CD14-positive monocyte (primary cell): ENCODE data around the gene RNF44. TPM values are rescaled to one million over a fixed set of nuclear protein-coding genes. Genes with fewer than 3 reads are reported as not detected.

Experiments
- DNase-seq, 3 donors: peaks; one replicate each; pipeline ENCODE4 v3.0.0-alpha.2; 2011 to 2022
- H2AFZ ChIP-seq: 2 replicates; pipeline ENCODE4 v1.6.0; 2012; ENCODE audit warnings: mild to moderate bottlenecking, low read depth, low read length, inconsistent platforms; ENCODE audit not compliant: insufficient read depth, poor library complexity, severe bottlenecking
- H3K27ac ChIP-seq, 2 donors: 1 replicate in 1 of 2; 2 replicates in 1 of 2; pipeline ENCODE4 v1.5.1; 2012 to 2013; ENCODE audit warnings: low read length in 2 of 2, control low read depth in 1 of 2, inconsistent platforms in 1 of 2, low read depth in 1 of 2, mild to moderate bottlenecking in 1 of 2
- H3K27me3 ChIP-seq, 2 donors: one replicate each; pipeline versions ENCODE4 v1.6.0 to v1.6.1; 2011 to 2013; ENCODE audit warnings: low read length in 2 of 2; ENCODE audit not compliant: control insufficient read depth in 2 of 2, insufficient read depth in 2 of 2
- H3K36me3 ChIP-seq, 2 donors: replicated peaks in 1 of 2; 1 replicate in 1 of 2; 2 replicates in 1 of 2; pipeline versions ENCODE4 v1.5.1 to v1.6.1; 2012 to 2013; ENCODE audit warnings: low read length in 2 of 2, control low read depth in 1 of 2, inconsistent platforms in 1 of 2, mild to moderate bottlenecking in 1 of 2; ENCODE audit not compliant: insufficient read depth in 2 of 2, control insufficient read depth in 1 of 2
- H3K4me1 ChIP-seq, 2 donors: 1 replicate in 1 of 2; 2 replicates in 1 of 2; pipeline versions ENCODE4 v1.5.1 to v1.6.1; 2012 to 2013; ENCODE audit warnings: low read length in 2 of 2, control low read depth in 1 of 2, inconsistent platforms in 1 of 2, mild to moderate bottlenecking in 1 of 2, moderate library complexity in 1 of 2; ENCODE audit not compliant: insufficient read depth in 2 of 2, control insufficient read depth in 1 of 2
- H3K4me2 ChIP-seq: replicated peaks from 2 replicates; pipeline ENCODE3; 2012; ENCODE audit warnings: low read length, moderate library complexity, mild to moderate bottlenecking; ENCODE audit not compliant: poor library complexity, severe bottlenecking; ENCODE audit errors: extremely low read depth
- H3K4me3 ChIP-seq, 3 experiments: fragments of 200-600 bp in 1 of 3; sonication (generic) in 1 of 3; replicated peaks in 1 of 3; 1 replicate in 2 of 3; 2 replicates in 1 of 3; pipeline ENCODE4 v1.5.1; 2011 to 2013; ENCODE audit warnings: low read length in 3 of 3, mild to moderate bottlenecking in 3 of 3, control low read depth in 2 of 3, low read depth in 2 of 3, inconsistent platforms in 1 of 3, moderate library complexity in 1 of 3
- H3K79me2 ChIP-seq: 2 replicates; pipeline ENCODE4 v1.6.0; 2012; ENCODE audit warnings: mild to moderate bottlenecking, control low read depth, inconsistent platforms, low read length, moderate library complexity; ENCODE audit not compliant: insufficient read depth
- H3K9ac ChIP-seq: 2 replicates; pipeline ENCODE4 v1.6.0; 2017; ENCODE audit warnings: low read length, mild to moderate bottlenecking; ENCODE audit not compliant: insufficient read depth, poor library complexity, severe bottlenecking
- H3K9me3 ChIP-seq, 2 donors: replicated peaks in 1 of 2; 1 replicate in 1 of 2; 2 replicates in 1 of 2; pipeline versions ENCODE4 v1.5.1 to v1.6.1; 2012 to 2013; ENCODE audit warnings: low read length in 2 of 2, control low read depth in 1 of 2; ENCODE audit not compliant: control insufficient read depth in 1 of 2, insufficient read depth in 1 of 2
- H4K20me1 ChIP-seq: 2 replicates; pipeline ENCODE4 v1.6.0; 2012; ENCODE audit warnings: mild to moderate bottlenecking, low read length, control low read depth, moderate library complexity; ENCODE audit not compliant: insufficient read depth
- H3K27ac Mint-ChIP-seq, 7 donors: one replicate each; pipeline ENCODE4 v1.8.0; 2020; ENCODE audit warnings: mild to moderate bottlenecking in 7 of 7, mixed read lengths in 7 of 7, moderate library complexity in 6 of 7, inconsistent platforms in 2 of 7
- H3K27me3 Mint-ChIP-seq, 3 donors: one replicate each; pipeline ENCODE4 v1.8.0; 2021 to 2022; ENCODE audit warnings: low read depth in 3 of 3, mild to moderate bottlenecking in 3 of 3, mixed read lengths in 3 of 3, moderate library complexity in 3 of 3, inconsistent platforms in 1 of 3
- H3K36me3 Mint-ChIP-seq, 2 donors: one replicate each; pipeline ENCODE4 v1.8.0; 2020; ENCODE audit warnings: mixed read lengths in 2 of 2, inconsistent platforms in 1 of 2, mild to moderate bottlenecking in 1 of 2
- H3K4me1 Mint-ChIP-seq: one replicate; pipeline ENCODE4 v1.8.0; 2020; ENCODE audit warnings: mild to moderate bottlenecking, mixed read lengths
- H3K4me3 Mint-ChIP-seq, 2 donors: one replicate each; pipeline ENCODE4 v1.8.0; 2020; ENCODE audit warnings: mild to moderate bottlenecking in 2 of 2, mixed read lengths in 2 of 2, moderate library complexity in 1 of 2
- H3K9me3 Mint-ChIP-seq, 7 donors: one replicate each; pipeline ENCODE4 v1.8.0; 2020 to 2022; ENCODE audit warnings: mixed read lengths in 7 of 7, mild to moderate bottlenecking in 6 of 7, moderate library complexity in 6 of 7, inconsistent platforms in 2 of 7
- CTCF ChIP-seq: fragments of 200-600 bp; IDR thresholded peaks from one replicate; pipeline ENCODE4 v1.8.0; 2022; ENCODE audit warnings: antibody characterized with exemption, mild to moderate bottlenecking
- WGBS: methylation state at CpG from one replicate; pipeline ENCODE4 v1.1.5; 2013; ENCODE audit warnings: missing lambda C conversion rate; ENCODE audit not compliant: insufficient coverage; 5-methylcytosine and 5-hydroxymethylcytosine counted together
- intact Hi-C, 2 donors: fragments of 100-400 bp; cut with micrococcal nuclease; formaldehyde crosslinking; loops; one replicate each; pipeline versions ENCODE4 v1.15.0 to v1.15.1; 2023
- polyA plus RNA-seq, 3 donors: library from polyadenylated mRNA; depleted of rRNA in 1 of 3; unstranded in 2 of 3; stranded (reverse) in 1 of 3; fragments of 300-500 nt in 2 of 3; fragments of >200 nt in 1 of 3; fragmentation: Illumina TruSeq in 2 of 3; gene quantifications; 1 replicate in 2 of 3; 2 replicates in 1 of 3; pipeline ENCODE4 v1.2.3, GENCODE V29; 2012 to 2021

The RNF44 gene
- polyA plus RNA-seq, 3 donors, result 1.9 to 133 (median 3.1) TPM

DNA sequence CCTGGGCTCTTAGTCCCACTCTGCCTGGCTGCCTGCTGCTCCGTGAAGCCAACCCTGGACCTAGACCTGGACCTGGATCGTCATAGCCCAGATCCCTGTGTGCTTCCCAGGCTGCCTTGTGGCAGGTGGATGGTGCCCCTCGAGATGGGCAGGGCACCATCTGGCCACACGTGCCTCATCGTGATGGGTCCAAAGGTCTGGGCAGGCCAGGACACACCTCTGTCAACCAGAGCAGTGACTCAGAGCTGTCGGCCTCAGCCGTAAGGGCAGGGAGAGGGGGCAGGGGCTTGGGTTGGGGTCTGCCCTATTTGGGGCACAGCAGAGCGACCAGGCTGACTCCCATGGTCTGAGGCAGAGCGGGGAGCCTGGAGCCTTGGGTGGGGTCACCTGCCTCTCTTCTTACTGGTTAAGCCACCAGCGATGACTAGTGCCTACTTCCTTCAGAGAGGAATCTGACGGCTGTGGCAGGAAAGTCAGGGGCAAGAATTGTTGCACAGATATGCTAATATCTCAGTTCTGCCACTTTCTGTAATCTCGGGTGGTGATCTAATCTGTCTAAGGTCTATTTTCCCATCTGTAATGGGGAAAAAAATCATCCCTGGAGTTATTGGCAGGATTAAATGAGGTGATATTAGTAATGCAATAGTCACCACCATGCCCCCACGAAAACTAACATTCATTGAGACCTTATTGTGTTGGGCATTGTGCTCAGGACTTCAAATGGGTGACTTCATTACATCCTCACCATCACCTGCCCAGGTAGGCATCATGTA is 8.7 kb upstream of the RNF44 start:
- DNase-seq, result no peak
- no peak overlapping the region for H3K4me2 ChIP-seq
- H3K36me3 ChIP-seq, result no peaks in the 10 kb centered on the region
- Mint-ChIP-seq H3K27me3 (peaks cover 1 to 7% (median 3%) of the 10 kb centered on the region in 3 donors), H3K4me1 (peaks cover 60% of the 10 kb centered on the region), H3K27ac (peak overlapping the region in 2 of 7 donors; percentile 25 to 40), H3K4me3 (no peak overlapping the region), H3K9me3 (no peaks in the 10 kb centered on the region), H3K36me3 (peaks cover 0 to 12% of the 10 kb centered on the region in 2 donors)
- H3K27me3 ChIP-seq, result peaks cover 0 to 3% of the 10 kb centered on the region in 2 donors
- no peak for TF ChIP-seq CTCF
- no peak overlapping the region for H2AFZ ChIP-seq
- H3K4me1 ChIP-seq, result peaks cover 48 to 72% of the 10 kb centered on the region in 2 donors
- no peaks in the 10 kb centered on the region for H4K20me1 ChIP-seq
- H3K9ac ChIP-seq, result no peak overlapping the region
- intact Hi-C loops, result loop anchor here in 1 of 2 donors (10.0 kb wide), 1 partner anchor 349 kb away; the partner anchor contains the start of gene HK3
- H3K9me3 ChIP-seq, result no peaks in the 10 kb centered on the region
- H3K4me3 ChIP-seq, result no peak overlapping the region
- H3K27ac ChIP-seq, result no peak overlapping the region
- WGBS, result 76% methylated on average over 6 of the region's 13 CpGs
- peaks cover 31% of the 10 kb centered on the region for H3K79me2 ChIP-seq

DNA sequence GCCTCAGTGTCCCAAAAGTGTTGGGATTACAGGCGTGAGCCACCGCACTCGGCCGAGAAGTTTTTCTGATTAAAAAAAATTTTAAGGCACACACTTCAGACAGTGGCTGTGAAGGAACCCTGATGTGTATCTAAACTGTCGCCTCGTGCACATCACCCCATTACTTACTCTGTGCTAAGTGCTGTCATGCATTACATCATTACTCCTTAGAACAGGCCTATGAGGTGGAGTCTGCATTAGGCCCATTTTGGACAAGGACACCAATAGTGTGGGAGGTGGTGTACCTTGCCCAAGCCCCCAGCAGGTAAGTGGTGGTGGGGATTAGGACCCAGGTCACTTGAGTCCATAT is 8.2 kb upstream of the RNF44 start:
- DNase-seq, result no peak
- intact Hi-C loops, result loop anchor here in 1 of 2 donors (10.0 kb wide), 1 partner anchor 349 kb away; the partner anchor contains the start of gene HK3
- H3K4me1 ChIP-seq, result peaks cover 49 to 72% of the 10 kb centered on the region in 2 donors
- H3K79me2 ChIP-seq, result peaks cover 37% of the 10 kb centered on the region
- no peaks in the 10 kb centered on the region for H3K9me3 ChIP-seq
- H3K27me3 ChIP-seq, result no peaks in the 10 kb centered on the region
- Mint-ChIP-seq H3K9me3 (no peaks in the 10 kb centered on the region), H3K36me3 (peaks cover 0 to 12% of the 10 kb centered on the region in 2 donors), H3K27me3 (peaks cover under 1 to 2% (median 1%) of the 10 kb centered on the region in 3 donors), H3K27ac (peak overlapping the region in 2 of 7 donors; percentile 25 to 30), H3K4me1 (peaks cover 60% of the 10 kb centered on the region), H3K4me3 (no peak overlapping the region)
- no peak for TF ChIP-seq CTCF
- H3K9ac ChIP-seq, result no peak overlapping the region
- no peaks in the 10 kb centered on the region for H4K20me1 ChIP-seq
- no peak overlapping the region for H3K4me3 ChIP-seq
- 100% methylated on average over 4 of the region's 6 CpGs for WGBS
- no peak overlapping the region for H2AFZ ChIP-seq
- no peaks in the 10 kb centered on the region for H3K36me3 ChIP-seq
- no peak overlapping the region for H3K4me2 ChIP-seq
- H3K27ac ChIP-seq, result no peak overlapping the region
